ENCODE measurements around the gene ACTL7B.

GRCh38 chr9:108851138-108851537 is 4.6 kb downstream of the ACTL7B start:
- TF ChIP-seq CBFB (CRISPR knock-in tag; IDR thresholded peaks at IDR 0.05; ENCODE audit: low read depth) (no peak), CTCF (IDR thresholded peaks at IDR 0.05) (no peak)
